Endodermal cell (in vitro differentiated cells): Measurements from ENCODE around the gene PARD3B. TPM values are rescaled to one million over a fixed set of nuclear protein-coding genes. Genes with fewer than 3 reads are reported as not detected.

ENCODE experiments used
- DNase-seq: peaks from one replicate; pipeline ENCODE4 v3.0.0-alpha.2; 2017
- H3K27ac ChIP-seq: 2 replicates; pipeline ENCODE4 v1.5.1; 2013; ENCODE audit warnings: mild to moderate bottlenecking, low read depth, low read length, moderate library complexity
- H3K27me3 ChIP-seq: 2 replicates; pipeline ENCODE4 v1.6.1; 2013; ENCODE audit warnings: mild to moderate bottlenecking, low read length, moderate library complexity; ENCODE audit not compliant: insufficient read depth, control insufficient read depth, poor library complexity, severe bottlenecking
- H3K36me3 ChIP-seq: 2 replicates; pipeline ENCODE4 v1.7.0; 2013; ENCODE audit warnings: mild to moderate bottlenecking, low read length, moderate library complexity; ENCODE audit not compliant: control insufficient read depth, insufficient read depth
- H3K4me1 ChIP-seq: one replicate; pipeline ENCODE4 v1.7.0; 2013; ENCODE audit warnings: low read length; ENCODE audit not compliant: control insufficient read depth, insufficient read depth
- H3K4me3 ChIP-seq: 2 replicates; pipeline ENCODE4 v1.5.1; 2013; ENCODE audit warnings: mild to moderate bottlenecking, low read length, moderate library complexity
- H3K9ac ChIP-seq: 2 replicates; pipeline ENCODE4 v1.6.1; 2013; ENCODE audit warnings: mild to moderate bottlenecking, low read length, moderate library complexity; ENCODE audit not compliant: poor library complexity, severe bottlenecking; ENCODE audit errors: extremely low read depth
- H3K9me3 ChIP-seq: 2 replicates; pipeline ENCODE4 v1.6.1; 2013; ENCODE audit warnings: mild to moderate bottlenecking, low read length, moderate library complexity; ENCODE audit not compliant: control insufficient read depth
- H3K27ac Mint-ChIP-seq: 2 replicates; pipeline ENCODE4 v1.8.0; 2020; ENCODE audit warnings: mixed read lengths
- H3K27me3 Mint-ChIP-seq: 2 replicates; pipeline ENCODE4 v1.8.0; 2021; ENCODE audit warnings: mild to moderate bottlenecking, mixed read lengths; ENCODE audit not compliant: insufficient read depth
- H3K36me3 Mint-ChIP-seq: 2 replicates; pipeline ENCODE4 v1.8.0; 2020; ENCODE audit warnings: low read depth, mixed read lengths
- H3K4me1 Mint-ChIP-seq: 2 replicates; pipeline ENCODE4 v1.8.0; 2020; ENCODE audit warnings: mixed read lengths
- H3K4me3 Mint-ChIP-seq: 2 replicates; pipeline ENCODE4 v1.8.0; 2020; ENCODE audit warnings: mild to moderate bottlenecking, moderate library complexity, mixed read lengths
- H3K9me3 Mint-ChIP-seq: 2 replicates; pipeline ENCODE4 v1.8.0; 2020; ENCODE audit warnings: mild to moderate bottlenecking, mixed read lengths
- WGBS, 2 experiments: methylation state at CpG; one replicate each; pipeline versions ENCODE4 v1.1.5 to v1.1.7; 2013; ENCODE audit warnings: missing lambda C conversion rate in 2 of 2, mixed read lengths in 1 of 2; ENCODE audit not compliant: insufficient coverage in 1 of 2, insufficient read length in 1 of 2; 5-methylcytosine and 5-hydroxymethylcytosine counted together
- total RNA-seq, 2 donors: library from RNA; stranded (reverse); fragmentation: NEBNext Ultra II Directional in 1 of 2; extraction: Animal tissue kit (Norgen Biotek cat#: 25700) in 1 of 2; gene quantifications; 2 replicates in 1 of 2; 3 replicates in 1 of 2; pipeline ENCODE4 v1.2.1, GENCODE V29; 2021
- TF ChIP-seq, protein P1 (sequence below): fragments of 200-600 bp; sonication (generic); conservative IDR thresholded peaks from 2 replicates; pipeline ENCODE4 v1.5.0; 2021; ENCODE audit warnings: antibody characterized with exemption, mild to moderate bottlenecking

PARD3B gene
- total RNA-seq, 2 donors from 2014 or later, result 2.5 to 5.6 TPM

DNA sequence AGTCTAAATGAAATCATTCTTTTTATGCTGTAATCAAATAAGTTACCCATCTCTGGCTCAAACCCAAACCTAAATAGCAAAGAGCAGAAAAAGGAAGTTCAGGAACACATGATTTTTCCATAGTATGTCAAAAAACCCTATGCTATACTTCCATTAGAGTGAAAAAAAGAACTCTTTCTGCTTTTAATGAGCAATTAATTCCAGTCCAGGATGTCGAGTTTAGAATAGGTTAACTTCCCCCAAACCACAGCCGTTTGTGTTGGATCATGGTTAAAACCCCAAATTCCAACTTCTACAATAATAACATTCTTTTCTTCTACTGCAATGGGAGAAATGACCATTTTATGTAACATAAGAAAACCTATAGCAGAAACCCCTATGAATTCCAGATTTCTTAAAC, 965.9 kb downstream of the PARD3B start:
- H3K4me1 ChIP-seq, result peaks cover 3% of the 10 kb centered on the region

GRCh38 chr2:205511641-205512040, 966.4 kb downstream of the PARD3B start:
- no peak overlapping the region for H3K27ac ChIP-seq
- Mint-ChIP-seq H3K4me1 (peaks cover 12% of the 10 kb centered on the region), H3K4me3 (no peak overlapping the region), H3K27me3 (peaks cover 2% of the 10 kb centered on the region), H3K36me3 (no peaks in the 10 kb centered on the region), H3K9me3 (no peaks in the 10 kb centered on the region), H3K27ac (no peak overlapping the region)
- TF ChIP-seq, protein P1, sequence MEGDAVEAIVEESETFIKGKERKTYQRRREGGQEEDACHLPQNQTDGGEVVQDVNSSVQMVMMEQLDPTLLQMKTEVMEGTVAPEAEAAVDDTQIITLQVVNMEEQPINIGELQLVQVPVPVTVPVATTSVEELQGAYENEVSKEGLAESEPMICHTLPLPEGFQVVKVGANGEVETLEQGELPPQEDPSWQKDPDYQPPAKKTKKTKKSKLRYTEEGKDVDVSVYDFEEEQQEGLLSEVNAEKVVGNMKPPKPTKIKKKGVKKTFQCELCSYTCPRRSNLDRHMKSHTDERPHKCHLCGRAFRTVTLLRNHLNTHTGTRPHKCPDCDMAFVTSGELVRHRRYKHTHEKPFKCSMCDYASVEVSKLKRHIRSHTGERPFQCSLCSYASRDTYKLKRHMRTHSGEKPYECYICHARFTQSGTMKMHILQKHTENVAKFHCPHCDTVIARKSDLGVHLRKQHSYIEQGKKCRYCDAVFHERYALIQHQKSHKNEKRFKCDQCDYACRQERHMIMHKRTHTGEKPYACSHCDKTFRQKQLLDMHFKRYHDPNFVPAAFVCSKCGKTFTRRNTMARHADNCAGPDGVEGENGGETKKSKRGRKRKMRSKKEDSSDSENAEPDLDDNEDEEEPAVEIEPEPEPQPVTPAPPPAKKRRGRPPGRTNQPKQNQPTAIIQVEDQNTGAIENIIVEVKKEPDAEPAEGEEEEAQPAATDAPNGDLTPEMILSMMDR, result no peak
- no peak for DNase-seq
- no peaks in the 10 kb centered on the region for H3K36me3 ChIP-seq
- peaks cover 3% of the 10 kb centered on the region for H3K4me1 ChIP-seq
- H3K27me3 ChIP-seq, result no peaks in the 10 kb centered on the region
- H3K9me3 ChIP-seq, result no peaks in the 10 kb centered on the region
- no peak overlapping the region for H3K9ac ChIP-seq
- no peak overlapping the region for H3K4me3 ChIP-seq
- 98 to 100% methylated on average over 1 to 3 of the region's 3 CpGs for whole genome bisulfite sequencing, 2 experiments

More for the DNA sequence above, 965.9 kb downstream of the PARD3B start:
- no peaks in the 10 kb centered on the region for H3K36me3 Mint-ChIP-seq
- no peak overlapping the region for H3K4me3 ChIP-seq
- H3K27me3 ChIP-seq, result no peaks in the 10 kb centered on the region
- no peaks in the 10 kb centered on the region for H3K9me3 ChIP-seq
- H3K36me3 ChIP-seq, result no peaks in the 10 kb centered on the region
- H3K9me3 Mint-ChIP-seq, result no peaks in the 10 kb centered on the region
- no peak overlapping the region for H3K27ac Mint-ChIP-seq
- H3K27me3 Mint-ChIP-seq, result peaks cover 2% of the 10 kb centered on the region
- no peak for DNase-seq
- H3K27ac ChIP-seq, result no peak overlapping the region
- H3K4me1 Mint-ChIP-seq, result peaks cover 12% of the 10 kb centered on the region
- TF ChIP-seq, protein P1, result no peak
- WGBS, 2 experiments, result 83 to 95% methylated on average over 1 to 2 of the region's 2 CpGs
- no peak overlapping the region for H3K4me3 Mint-ChIP-seq
- H3K9ac ChIP-seq, result no peak overlapping the region

DNA sequence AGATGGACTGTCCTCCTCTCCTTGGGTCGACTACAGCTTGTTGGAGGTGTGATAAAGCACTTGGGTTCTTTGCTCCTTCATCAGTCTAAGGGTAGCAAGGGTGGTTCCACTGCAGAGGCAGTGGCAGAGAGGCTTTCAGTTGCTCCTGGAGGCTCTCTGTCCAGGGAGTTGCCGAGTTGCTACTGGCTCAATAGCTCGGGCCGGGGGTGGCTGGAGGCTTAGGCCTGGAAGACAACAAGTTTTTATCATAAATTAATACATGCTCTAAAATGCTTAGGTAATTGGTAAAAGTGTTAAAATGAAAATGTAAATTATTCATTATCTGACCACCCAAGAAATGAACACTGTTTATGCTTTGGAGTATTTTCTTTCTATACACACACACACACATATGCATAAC, 975.0 kb downstream of the PARD3B start:
- H3K36me3 Mint-ChIP-seq, result no peaks in the 10 kb centered on the region
- H3K4me1 ChIP-seq, result no peaks in the 10 kb centered on the region

More for the DNA sequence above, 975.0 kb downstream of the PARD3B start:
- DNase-seq, result no peak
- Mint-ChIP-seq H3K4me1 (no peaks in the 10 kb centered on the region), H3K27me3 (no peaks in the 10 kb centered on the region), H3K27ac (no peak overlapping the region), H3K4me3 (no peak overlapping the region), H3K9me3 (no peaks in the 10 kb centered on the region)
- Histone ChIP-seq H3K36me3 (no peaks in the 10 kb centered on the region), H3K4me3 (no peak overlapping the region), H3K9me3 (peaks cover 7% of the 10 kb centered on the region), H3K9ac (no peak overlapping the region), H3K27ac (no peak overlapping the region), H3K27me3 (no peaks in the 10 kb centered on the region)
- WGBS, 2 experiments, result 94% methylated on average over 4 of the region's 4 CpGs; no CpG with 5 or more reads in 1 of the 2 experiments
- TF ChIP-seq, protein P1, result no peak
